Right ventricle myocardium inferior (tissue), 1 donor: Measurements from ENCODE around the gene GLIS1. TPM values are rescaled to one million over a fixed set of nuclear protein-coding genes. Genes with fewer than 3 reads are reported as not detected.
"Not testable (repeated sequence)": the region's sequence is repeated elsewhere in the genome, so short reads cannot be mapped to it uniquely, and the experiment has no call there.

Experiments
- ATAC-seq: fragments of 200-7000 bp; cut with Tn5 transposase; one replicate; pipeline ENCODE4 v1.9.1; 2020; ENCODE audit warnings: mild to moderate bottlenecking, moderate library complexity
- DNase-seq: peaks from one replicate; pipeline ENCODE4 v3.0.0; 2021; ENCODE audit errors: missing footprints
- intact Hi-C: fragments of 100-400 bp; cut with DNase I; formaldehyde crosslinking; loops from one replicate; pipeline ENCODE4 v1.11.0; 2022
- long read RNA-seq: library from polyadenylated mRNA; unstranded; transcript quantifications from one replicate; pipeline ENCODE4 v2.0.0, GENCODE V29; 2021
- total RNA-seq: library from RNA; stranded (reverse); fragmentation: NEBNext Ultra II Directional; extraction: Animal tissue kit (Norgen Biotek cat#: 25700); gene quantifications from one replicate; pipeline ENCODE4 v1.2.1, GENCODE V29; 2021
- donor health status: DM: no; HTN: yes; CAD: no; lungs with severe emphysema.

The GLIS1 gene
- not detected for total RNA-seq
- long read RNA-seq, result 0 reads

DNA sequence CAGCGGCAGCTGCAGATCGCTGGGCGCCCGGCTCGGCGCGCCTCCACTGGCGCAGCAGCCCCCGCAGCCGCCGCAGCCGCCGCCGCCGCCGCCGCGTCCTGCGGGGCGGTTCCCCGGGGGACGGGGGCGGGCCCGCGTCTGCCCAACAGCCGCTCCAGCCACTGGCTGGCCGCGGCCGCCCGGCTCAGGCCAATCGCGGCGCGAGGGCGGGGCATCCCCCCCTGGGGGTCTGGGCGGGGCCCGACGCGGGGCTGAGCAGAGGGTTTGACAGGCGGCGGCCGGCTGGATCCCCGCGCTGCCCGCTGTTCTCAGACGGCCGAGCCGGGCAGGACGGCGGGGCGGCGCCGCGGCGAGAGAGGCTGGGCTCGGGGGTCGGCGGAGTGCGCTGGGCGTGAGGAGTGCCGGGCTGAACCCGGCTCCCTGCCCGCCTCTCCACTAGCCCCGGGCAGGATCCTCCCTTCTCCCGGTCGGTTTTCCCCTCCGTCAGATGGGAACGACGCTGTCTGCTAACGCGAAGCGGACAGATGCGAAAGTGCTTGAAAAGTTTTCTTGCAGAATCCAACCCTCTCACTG lies at the start of gene GLIS1:
Gene GLIS1, minus strand, starts transcription at position 56 of the 573 bp plus-strand sequence. CDS start 1,100 bp downstream, outside the sequence.
- DNase-seq (peak; percentile 89), ATAC-seq (peak; percentile 99)
- intact Hi-C loops, result no loop called here

DNA sequence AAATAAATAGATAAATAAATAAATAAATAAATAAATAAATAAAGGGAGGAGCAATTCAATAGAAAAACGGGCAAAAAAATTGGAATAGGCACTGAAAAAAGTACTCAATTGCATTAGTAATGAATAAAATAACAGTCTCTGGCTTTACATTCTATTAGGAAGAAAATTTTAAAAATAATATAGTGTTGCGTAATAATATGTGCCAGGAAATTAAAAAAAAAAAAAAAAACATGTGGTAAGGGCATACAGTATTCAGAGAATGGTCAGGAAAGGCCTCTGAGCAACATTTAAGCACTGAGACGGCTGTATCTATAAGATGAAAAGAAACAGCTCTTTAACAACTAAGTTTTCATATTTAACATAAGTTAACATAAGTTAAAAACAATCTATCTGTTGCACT lies 48.7 kb upstream of the GLIS1 start:
- intact Hi-C loops, result no loop called here
- no peak for ATAC-seq
- DNase-seq, result no peak

DNA sequence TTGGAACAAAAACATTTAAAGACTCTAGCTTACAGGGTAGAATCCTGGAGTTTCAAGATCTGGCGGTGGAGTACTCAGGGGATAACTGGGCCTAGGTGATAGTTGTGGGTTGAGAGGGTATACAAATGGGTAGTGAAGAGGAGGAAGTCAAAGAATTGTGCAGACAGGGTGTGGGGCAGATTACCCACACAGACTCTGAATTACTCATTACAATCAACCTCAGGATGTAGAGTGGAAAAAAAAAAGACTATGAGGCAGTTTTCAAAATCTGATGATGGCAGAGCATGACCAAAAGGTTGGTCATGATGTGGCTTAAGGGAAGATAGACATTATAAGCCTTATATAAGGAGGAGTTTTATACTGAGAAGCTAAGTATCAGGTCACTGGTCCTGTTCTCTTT lies 44.1 kb upstream of the GLIS1 start:
- DNase-seq (no peak), ATAC-seq (no peak)
- intact Hi-C loops, result no loop called here

DNA sequence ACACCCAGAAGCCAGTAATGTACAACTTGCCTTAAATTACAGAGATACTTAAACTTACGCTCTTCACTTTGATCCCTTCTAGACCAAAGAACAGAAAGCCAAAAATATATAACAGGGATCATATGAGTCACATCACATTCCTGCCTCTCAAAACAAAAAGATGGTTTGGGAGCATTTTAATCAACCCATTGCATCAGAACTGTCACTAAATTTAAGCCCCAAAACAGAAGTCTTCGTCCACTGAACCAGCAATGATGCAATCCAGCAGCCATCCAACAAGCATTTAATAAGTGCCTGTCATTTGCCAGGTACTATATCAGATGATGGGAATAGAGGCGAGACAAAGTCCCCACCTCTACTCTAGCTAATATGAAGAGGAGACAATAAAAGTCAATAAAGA lies 42.7 kb upstream of the GLIS1 start:
- intact Hi-C loops, result no loop called here
- DNase-seq (no peak), ATAC-seq (no peak)

DNA sequence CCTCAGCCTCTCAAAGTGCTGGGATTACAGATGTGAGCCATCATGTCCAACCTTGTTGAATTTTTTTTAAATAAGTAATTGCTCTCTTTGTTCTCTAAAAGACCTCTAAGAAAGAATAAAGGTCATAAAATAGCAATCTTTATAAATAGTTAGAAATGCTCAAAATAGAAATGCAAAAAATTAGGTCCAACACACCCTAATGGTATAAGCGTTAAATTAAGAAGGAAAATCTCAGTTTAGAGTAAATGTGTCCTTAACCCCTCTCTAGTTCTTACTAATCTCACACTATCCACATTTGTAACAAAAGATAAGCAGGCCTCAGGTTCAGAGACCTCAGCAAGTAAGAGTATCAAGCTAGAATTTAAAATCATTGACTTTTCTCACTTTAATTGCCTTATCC lies 38.3 kb upstream of the GLIS1 start:
- no peak for DNase-seq
- intact Hi-C loops, result no loop called here
- ATAC-seq, result no peak

DNA sequence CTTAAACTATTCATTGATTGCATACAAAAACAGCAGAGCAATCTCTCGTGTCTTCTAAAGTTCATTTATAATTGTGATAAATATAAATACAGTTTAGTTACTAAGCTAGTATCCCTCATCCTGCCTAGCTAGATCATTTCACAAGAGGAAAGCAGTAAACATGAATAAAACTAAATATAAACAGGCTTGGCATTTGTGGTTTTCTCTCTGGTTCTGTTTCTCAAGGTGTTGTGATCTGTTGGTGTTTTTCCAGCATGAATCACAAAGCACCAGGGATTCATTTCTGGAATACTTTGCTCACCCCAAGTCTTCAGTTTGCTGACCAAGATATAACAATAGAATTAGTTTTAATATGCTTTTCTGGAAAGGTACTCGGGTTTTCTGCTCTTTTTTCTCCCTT lies 32.7 kb upstream of the GLIS1 start:
- intact Hi-C loops, result no loop called here
- no peak for DNase-seq
- no peak for ATAC-seq

DNA sequence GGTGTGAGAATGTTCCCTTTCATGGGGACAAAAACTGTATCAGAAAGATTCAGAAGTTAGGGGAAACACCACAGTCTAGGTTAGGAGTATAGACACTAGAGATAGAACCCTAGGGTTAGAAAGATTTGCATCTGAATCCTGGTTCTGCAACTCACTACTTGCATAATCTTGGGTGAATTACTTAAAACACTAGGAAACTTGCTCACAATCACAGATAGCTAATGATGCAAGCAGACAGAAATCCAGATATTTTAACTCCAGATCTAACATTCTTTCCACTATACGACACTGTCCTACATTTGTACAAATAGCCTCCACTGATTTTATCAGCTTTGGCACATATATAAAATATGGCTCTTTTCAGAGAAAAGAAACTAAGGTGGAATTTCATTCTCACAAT lies 30.8 kb upstream of the GLIS1 start:
- ATAC-seq (no peak), DNase-seq (no peak)
- intact Hi-C loops, result no loop called here

DNA sequence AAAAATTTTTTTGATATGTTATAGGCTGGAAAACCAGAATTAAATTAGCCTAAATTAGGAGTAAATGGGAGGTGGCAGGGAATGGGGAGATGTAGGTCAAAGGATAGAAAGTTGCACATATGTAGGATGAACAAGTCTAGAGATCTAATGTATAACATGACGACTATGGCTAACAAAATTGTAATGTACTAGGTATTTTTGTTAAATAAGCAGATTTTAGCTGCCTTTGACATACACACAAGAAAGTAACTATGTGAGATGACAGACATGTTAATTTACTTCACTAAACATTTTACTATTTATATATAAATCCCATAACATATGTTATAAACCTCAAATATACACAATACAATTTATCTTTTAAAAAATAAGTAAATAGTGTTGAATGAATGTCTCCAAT lies 30.2 kb upstream of the GLIS1 start:
- ATAC-seq (no peak), DNase-seq (no peak)
- intact Hi-C loops, result no loop called here

DNA sequence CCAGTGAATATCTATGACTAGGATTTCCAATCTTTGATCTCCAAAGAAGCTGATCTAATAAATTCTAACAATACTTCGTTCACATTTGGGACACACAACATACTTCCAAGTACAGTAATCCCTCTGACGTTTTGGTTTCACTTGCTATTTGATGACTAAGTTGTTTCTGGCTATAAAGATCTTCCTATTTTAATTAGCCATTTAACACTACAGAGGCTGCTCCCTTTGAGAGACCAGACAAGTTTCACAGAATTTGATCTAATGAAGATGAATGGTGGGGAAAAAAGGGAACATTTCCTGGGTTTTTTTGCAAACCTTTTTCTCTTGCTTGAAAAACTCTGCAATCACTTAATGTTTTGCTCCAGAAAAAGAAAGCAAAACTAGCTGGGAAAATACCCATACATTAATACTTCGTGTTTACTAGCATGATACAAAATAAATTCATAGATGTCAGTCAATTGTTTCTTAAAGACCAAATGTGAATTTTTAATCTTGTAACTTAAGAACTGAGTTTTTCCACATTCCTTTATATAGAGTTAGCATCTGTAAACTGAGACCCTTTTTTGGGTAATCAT lies 28.0 kb upstream of the GLIS1 start:
- DNase-seq (no peak), ATAC-seq (no peak)
- intact Hi-C loops, result no loop called here

DNA sequence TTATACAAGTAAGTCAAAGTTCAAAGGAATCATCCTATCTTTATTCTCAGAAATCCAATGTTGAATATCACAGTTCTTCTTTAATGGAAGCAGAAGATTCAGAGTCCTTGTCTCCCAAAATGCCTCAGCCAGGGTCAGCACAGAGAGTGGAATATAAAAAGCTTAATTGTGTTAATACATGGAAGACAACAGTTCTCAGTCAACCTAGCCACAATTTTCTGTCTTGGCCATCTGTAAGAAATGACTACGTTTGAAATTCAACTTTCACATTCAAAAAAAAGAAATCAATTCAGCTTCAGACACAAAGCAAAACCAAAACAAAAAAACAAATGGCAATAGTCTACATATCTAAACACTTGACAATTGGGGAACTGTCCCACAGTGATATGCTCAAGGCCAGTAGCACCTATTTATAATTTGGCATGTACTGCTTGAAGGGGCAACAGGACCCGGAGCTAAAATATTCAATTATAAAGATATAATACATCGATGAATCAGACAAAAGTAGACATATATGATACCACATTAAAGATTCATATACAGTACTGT lies 27.3 kb upstream of the GLIS1 start:
- ATAC-seq, result no peak
- DNase-seq, result no peak
- intact Hi-C loops, result no loop called here

DNA sequence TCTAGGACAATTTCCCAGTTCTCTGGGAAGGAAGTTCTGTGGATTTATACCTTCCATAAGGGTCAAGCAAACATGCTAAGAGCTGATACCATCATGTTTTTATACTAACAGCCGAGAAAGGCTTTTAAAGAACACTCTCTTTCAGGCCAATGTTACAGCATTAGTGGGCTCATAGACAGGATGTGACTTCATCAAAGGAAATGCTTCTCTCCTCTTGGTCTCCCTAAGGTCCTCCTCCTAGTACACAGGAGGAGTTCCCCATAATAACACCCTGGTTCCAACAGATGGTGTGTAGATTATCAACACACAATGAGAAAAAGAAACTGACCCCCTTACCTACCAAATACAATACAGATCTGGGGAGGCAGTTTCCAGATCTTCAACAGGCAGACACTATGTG lies 26.7 kb upstream of the GLIS1 start:
- DNase-seq (no peak), ATAC-seq (no peak)
- intact Hi-C loops, result no loop called here

DNA sequence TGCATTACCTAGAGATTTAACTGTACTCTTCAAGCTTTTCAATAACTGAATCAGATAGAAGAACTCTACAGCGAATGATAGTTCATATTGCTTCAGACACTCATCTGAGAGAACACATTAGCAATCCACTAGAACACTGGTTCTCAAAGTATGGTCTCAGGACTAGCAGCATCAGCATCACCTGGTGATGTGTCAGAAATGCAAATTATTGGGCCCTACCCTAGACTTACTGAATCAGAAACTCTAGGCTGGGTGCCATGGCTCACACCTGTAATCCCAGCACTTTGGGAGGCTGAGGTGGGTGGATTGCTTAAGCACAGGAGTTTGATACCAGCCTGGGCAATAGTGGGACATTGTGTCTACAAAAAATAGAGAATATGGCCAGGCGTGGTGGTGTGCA lies 24.9 kb upstream of the GLIS1 start:
- ATAC-seq, result no peak
- DNase-seq, result no peak
- intact Hi-C loops, result no loop called here

DNA sequence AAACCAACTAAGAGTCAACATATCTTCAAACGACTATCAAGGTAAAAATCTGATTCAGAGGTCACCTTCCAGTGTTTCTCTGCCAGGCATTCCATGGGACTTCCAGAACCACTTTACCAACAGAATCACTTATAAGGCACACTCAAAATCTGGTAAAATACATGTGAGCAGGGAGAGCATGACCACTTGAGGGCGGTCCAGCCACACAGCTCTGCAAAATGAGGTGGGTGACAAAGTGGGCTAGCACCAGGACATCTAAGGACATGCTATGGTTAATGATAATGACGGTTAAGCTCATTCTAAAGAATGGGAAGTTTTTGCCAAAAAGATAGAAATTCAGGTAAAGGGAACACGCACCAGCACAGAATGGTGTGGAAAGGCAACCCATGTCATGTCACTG lies 24.5 kb upstream of the GLIS1 start:
- intact Hi-C loops, result no loop called here
- no peak for DNase-seq
- no peak for ATAC-seq

DNA sequence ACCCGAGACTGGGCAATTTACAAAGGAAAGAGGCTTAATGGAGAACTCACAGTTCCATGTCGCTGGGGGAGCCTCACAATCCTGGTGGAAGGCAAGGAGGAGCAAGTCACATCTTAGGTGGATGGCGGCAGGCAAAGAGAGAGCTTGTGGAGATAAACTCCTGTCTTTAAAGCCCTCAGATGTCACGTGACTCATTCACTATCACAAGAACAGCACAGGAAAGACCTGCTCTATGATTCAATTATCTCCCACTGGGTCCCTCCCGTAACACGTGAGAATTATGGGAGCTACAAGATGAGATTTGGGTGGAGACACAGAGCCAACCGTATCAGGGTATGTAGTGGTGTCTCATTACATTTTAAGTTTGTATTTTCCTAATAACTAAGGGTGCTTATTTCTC lies 21.5 kb upstream of the GLIS1 start:
- intact Hi-C loops, ATAC-seq, DNase-seq: not testable (repeated sequence)

DNA sequence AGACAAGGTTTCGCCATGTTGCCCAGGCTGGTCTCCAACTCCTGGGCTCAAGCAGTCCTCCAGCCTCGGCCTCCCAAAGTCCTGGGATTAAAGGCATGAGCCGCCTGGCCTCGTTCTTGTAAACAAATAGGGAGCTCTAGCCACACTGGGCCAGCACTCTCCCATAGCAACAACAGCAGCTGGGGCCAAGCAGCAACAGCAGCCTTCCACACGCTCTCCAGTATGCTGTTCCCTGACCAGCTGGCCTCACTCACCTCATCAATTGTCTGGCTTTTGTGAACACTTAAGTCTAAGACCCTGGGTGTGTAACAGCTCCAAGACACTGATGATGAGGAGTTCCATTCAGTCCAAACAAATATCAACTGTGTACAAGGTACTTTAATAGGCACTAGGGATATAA lies 16.9 kb upstream of the GLIS1 start:
- DNase-seq (no peak), ATAC-seq (no peak)
- intact Hi-C loops, result loop anchor here (2.0 kb wide), 1 partner anchor 271 kb away; no protein-coding TSS in a partner anchor

DNA sequence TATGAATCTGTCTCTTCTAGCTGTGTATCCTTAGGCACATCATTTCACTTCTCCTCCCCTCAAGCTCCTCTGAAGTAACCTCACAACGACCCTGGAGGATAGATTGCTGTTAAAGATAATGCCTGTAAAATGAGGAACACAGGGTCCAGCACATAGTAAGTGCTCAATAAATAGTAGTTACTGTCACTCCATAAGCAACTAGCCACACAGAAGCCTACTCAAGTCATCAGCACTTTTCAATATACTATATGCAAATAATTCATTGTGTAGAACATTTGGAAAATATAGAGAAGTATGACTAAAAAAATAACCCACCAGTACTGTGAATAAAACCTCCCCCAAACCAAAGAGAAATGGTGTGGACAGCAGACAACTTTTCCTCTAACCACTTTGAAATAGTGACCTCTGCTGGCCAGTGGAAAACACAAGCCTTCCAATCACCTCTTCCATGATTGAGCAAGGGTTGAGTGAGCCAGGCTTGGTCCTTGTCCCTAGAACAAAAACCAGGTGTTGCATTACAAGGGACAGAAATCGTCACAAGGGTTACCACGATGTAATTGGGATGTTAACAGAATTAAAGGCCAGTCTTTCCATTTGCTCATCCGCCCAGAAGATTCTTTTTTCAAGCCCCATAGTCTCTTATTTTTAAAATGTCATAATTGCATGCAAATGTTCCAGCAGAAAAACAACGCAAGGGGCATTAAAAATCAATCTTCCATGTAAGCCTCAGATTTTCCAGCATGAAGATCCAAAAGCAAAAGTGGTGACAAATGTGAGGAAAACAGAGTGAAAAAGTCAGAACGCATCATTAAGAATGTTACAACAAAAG lies 15.7 kb upstream of the GLIS1 start:
- DNase-seq, result no peak
- ATAC-seq, result no peak
- intact Hi-C loops, result loop anchor here (2.0 kb wide), 1 partner anchor 270 kb away; no protein-coding TSS in a partner anchor

DNA sequence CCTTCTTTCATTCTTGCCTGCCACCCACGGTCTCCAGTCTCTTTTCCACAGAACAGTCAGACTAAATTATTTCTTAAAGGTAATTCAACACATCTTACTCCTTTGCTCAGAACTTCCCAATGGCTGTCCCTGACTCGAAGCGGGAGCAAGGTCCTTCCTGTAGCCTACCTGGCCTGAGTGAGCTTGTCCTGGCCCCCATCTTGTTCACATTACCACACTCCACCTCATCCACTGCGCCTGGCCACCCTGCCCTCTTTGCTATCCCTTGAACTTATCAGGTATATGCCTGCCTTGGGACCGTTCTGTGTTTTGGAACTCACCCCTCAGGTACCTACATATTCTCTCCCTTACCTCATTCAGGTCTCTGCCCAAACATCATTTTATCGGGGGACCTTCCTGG lies 13.3 kb upstream of the GLIS1 start:
- ATAC-seq (no peak), DNase-seq (no peak)
- intact Hi-C loops, result no loop called here

DNA sequence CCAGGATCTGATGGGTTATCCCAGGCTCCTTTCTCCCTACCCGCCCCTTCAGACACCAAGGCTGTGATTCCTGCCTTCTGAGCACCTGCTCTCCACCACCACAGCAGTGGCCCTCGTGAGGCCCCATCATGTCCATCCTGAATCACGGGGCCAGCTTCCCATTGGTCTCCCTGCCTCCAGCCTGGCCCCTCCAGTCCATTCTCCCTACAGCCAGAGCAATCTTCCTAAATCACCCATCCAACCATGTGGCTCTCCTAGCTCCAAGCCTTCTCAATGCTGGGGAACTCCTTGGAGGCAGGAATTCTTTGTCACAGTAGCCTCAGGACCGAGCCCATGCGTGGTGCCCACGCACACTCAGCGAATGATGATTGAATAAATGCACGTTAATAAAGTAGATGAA lies 8.9 kb upstream of the GLIS1 start:
- intact Hi-C loops, result no loop called here
- ATAC-seq (no peak), DNase-seq (no peak)

DNA sequence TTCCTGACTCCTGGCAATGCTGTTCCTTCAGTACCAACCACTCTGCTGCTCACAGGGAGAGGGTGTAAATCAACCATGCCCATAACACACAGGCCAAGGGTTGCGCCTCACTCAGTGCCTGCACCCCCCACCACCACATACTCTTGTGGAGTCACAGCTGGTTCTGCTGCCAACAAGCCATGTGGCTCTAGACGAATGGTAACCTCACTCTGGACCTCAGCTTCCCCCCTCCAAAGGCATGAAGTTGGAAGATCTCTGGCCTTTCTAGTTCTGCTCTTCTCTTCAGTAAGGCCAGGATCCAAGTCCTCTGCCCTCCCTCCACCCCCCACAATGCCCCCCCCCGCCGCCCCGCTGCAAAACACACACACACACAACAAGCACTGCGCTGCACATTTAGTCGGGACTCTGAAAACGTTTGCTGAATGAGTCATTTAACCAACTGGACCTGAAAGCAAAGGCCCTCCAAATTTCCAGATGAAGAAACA lies 1.7 kb upstream of the GLIS1 start:
- DNase-seq (no peak), ATAC-seq (no peak)
- intact Hi-C loops, result no loop called here
